ENCODE results near the gene CNIH2. TPM values are rescaled to one million over a fixed set of nuclear protein-coding genes. Genes with fewer than 3 reads are reported as not detected.

CNIH2 gene
- total and polyA plus RNA-seq, 9 of the 15 experiments (the other 6 are each of a cell fraction or from before 2014, with no cell fraction given), result 0.26 to 0.89 (median 0.40) TPM; not detected in 4

DNA sequence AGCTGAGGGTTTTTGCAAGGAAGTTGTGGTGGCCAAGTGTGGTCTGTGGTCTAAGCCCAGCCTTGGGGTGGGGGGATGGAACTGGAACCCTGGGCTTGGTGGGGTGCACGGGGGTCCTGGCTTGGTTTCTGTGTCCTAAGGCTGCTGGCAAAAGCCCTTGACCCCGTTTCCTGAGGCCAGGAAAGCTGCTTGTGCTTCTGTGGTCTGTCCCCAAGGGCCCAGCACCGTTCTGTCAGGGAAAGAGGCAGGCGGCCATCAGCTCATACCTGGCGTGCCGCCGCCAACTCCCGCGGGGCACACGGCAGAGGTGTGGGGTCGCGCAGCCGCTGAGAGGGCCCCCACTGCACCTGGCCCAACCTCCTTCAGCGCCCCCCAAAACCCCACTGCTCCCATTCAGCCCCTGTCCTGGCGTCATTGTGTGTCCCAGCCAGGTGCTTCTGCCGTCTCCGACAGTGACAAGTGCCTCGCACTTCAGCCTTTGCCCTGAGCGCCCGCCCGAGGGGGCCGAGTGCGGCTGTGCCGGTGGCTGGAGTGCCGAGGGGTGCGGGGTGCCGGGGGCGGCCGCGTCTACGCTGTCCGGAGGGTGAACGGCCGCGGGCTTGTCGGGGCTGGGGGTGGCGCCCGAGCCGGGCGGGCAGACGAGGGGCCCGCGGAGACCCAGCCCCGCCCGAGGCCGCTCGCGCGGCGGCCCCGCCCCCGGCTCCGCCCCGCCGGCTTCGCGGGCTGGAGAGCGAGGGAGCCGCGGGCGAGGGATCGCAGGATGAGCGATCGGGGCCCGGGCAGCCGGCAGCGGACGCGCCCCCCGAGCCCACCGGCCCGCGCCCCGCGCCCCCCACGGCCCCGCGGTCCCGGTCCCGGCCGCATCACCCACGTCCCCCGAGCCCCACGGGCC, at the start of gene CNIH2 (continued):
- TF ChIP-seq, protein P1, sequence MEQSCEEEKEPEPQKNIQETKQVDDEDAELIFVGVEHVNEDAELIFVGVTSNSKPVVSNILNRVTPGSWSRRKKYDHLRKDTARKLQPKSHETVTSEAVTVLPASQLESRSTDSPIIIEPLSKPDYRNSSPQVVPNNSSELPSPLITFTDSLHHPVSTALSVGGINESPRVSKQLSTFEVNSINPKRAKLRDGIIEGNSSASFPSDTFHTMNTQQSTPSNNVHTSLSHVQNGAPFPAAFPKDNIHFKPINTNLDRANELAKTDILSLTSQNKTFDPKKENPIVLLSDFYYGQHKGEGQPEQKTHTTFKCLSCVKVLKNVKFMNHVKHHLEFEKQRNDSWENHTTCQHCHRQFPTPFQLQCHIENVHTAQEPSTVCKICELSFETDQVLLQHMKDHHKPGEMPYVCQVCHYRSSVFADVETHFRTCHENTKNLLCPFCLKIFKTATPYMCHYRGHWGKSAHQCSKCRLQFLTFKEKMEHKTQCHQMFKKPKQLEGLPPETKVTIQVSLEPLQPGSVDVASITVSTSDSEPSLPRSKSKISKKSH (CRISPR knock-in tag; IDR thresholded peaks at IDR 0.05), result no peak
- TF ChIP-seq LCOR (CRISPR knock-in tag; IDR thresholded peaks at IDR 0.05), result no peak
- TF ChIP-seq CBX1 (IDR thresholded peaks at IDR 0.05; ENCODE audit: low read depth), result 0 out of 2 replicates have a peak, but pooled peaks have one; percentile 32
- TF ChIP-seq PCBP1 (IDR thresholded peaks at IDR 0.05; ENCODE audit: low read depth, low read length, poor library complexity, severe bottlenecking), result peak; percentile 85
- TF ChIP-seq RB1 (IDR thresholded peaks at IDR 0.05; ENCODE audit: low read depth), result peak; percentile 36; the same call in 1 of the 2 replicates
- TF ChIP-seq ZFP30 (CRISPR knock-in tag; IDR thresholded peaks at IDR 0.05; ENCODE audit: borderline replicate concordance), result no peak
- TF ChIP-seq, protein P2, sequence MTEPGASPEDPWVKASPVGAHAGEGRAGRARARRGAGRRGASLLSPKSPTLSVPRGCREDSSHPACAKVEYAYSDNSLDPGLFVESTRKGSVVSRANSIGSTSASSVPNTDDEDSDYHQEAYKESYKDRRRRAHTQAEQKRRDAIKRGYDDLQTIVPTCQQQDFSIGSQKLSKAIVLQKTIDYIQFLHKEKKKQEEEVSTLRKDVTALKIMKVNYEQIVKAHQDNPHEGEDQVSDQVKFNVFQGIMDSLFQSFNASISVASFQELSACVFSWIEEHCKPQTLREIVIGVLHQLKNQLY (CRISPR knock-in tag; conservative IDR thresholded peaks at IDR 0.05), result no peak
- TF ChIP-seq PRPF4 (IDR thresholded peaks at IDR 0.05; ENCODE audit: insufficient read depth, low read depth, low read length, poor library complexity, severe bottlenecking), result no peak
- no peak for TF ChIP-seq NFE2L1 (tag; IDR thresholded peaks at IDR 0.05; ENCODE audit: borderline replicate concordance, low read depth)
- TF ChIP-seq EGR1 (conservative IDR thresholded peaks at IDR 0.05), result no peak
- TF ChIP-seq ZBTB7A (IDR thresholded peaks at IDR 0.05; ENCODE audit: borderline replicate concordance, control insufficient read depth, low read depth, low read length), result peak; percentile 81; the same call in 1 of the 2 replicates
- peak; percentile 73 for TF ChIP-seq RBM22 (IDR thresholded peaks at IDR 0.05; ENCODE audit: low read depth, low read length, poor library complexity, severe bottlenecking)
- TF ChIP-seq, protein P3, sequence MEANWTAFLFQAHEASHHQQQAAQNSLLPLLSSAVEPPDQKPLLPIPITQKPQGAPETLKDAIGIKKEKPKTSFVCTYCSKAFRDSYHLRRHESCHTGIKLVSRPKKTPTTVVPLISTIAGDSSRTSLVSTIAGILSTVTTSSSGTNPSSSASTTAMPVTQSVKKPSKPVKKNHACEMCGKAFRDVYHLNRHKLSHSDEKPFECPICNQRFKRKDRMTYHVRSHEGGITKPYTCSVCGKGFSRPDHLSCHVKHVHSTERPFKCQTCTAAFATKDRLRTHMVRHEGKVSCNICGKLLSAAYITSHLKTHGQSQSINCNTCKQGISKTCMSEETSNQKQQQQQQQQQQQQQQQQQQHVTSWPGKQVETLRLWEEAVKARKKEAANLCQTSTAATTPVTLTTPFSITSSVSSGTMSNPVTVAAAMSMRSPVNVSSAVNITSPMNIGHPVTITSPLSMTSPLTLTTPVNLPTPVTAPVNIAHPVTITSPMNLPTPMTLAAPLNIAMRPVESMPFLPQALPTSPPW (CRISPR knock-in tag; IDR thresholded peaks at IDR 0.05), result peak; percentile 21; the same call in 1 of the 2 replicates
- peak; percentile 46 for TF ChIP-seq SUPT5H (IDR thresholded peaks at IDR 0.05)
- TF ChIP-seq ZSCAN29 (IDR thresholded peaks at IDR 0.05), result peak; percentile 92
- no peak for TF ChIP-seq SMAD4 (CRISPR knock-in tag; conservative IDR thresholded peaks at IDR 0.05)
- peak; percentile 82 for TF ChIP-seq POLR2G (IDR thresholded peaks at IDR 0.05; ENCODE audit: low read depth, low read length)

Measured in K562 (cell line).